ENCODE measurements around the gene SUCLG2.

The SUCLG2 gene

GRCh38 chr3:67692621-67693020 lies 38.2 kb upstream of the SUCLG2 start:
- Histone ChIP-seq H3K4me3 (ENCODE audit: low read length) (no peak overlapping the region), H2AFZ (ENCODE audit: low read length) (no peak overlapping the region), H3K4me1 (ENCODE audit: low read length) (no peaks in the 10 kb centered on the region), H3K27ac (ENCODE audit: low read length) (no peak overlapping the region), H4K20me1 (ENCODE audit: insufficient read depth, low read length) (no peaks in the 10 kb centered on the region), H3F3A (ENCODE audit: insufficient read depth, low read length) (no peaks in the 10 kb centered on the region), H3K36me3 (replicated peaks; ENCODE audit: insufficient read depth, low read length) (no peaks in the 10 kb centered on the region), H3K4me2 (ENCODE audit: low read depth, low read length) (no peak overlapping the region), H3K9me2 (replicated peaks; ENCODE audit: insufficient read depth, low read length) (no peaks in the 10 kb centered on the region), H3K9ac (ENCODE audit: low read length) (no peak overlapping the region), H3K9me3 (replicated peaks; ENCODE audit: insufficient read depth, low read length) (no peaks in the 10 kb centered on the region), H3K79me2 (ENCODE audit: low read length) (no peaks in the 10 kb centered on the region), H3K27me3 (replicated peaks; ENCODE audit: insufficient read depth, low read length) (no peaks in the 10 kb centered on the region)
- no peak for DNase-seq
- TF ChIP-seq EZH2phosphoT487 (IDR thresholded peaks at IDR 0.05; ENCODE audit: low read length) = no peak
- no peak for TF ChIP-seq EZH2 (optimal IDR thresholded peaks at IDR 0.05; ENCODE audit: low read depth, low read length)
- TF ChIP-seq CTCF (IDR thresholded peaks at IDR 0.05; ENCODE audit: low read length) = no peak

GRCh38 chr3:67691926-67692325 lies 37.5 kb upstream of the SUCLG2 start:
- Histone ChIP-seq H3K9me2 (replicated peaks; ENCODE audit: insufficient read depth, low read length) (no peaks in the 10 kb centered on the region), H3K79me2 (ENCODE audit: low read length) (no peaks in the 10 kb centered on the region), H3F3A (ENCODE audit: insufficient read depth, low read length) (no peaks in the 10 kb centered on the region), H3K27ac (ENCODE audit: low read length) (no peak overlapping the region), H4K20me1 (ENCODE audit: insufficient read depth, low read length) (no peaks in the 10 kb centered on the region), H3K27me3 (replicated peaks; ENCODE audit: insufficient read depth, low read length) (no peaks in the 10 kb centered on the region), H3K9ac (ENCODE audit: low read length) (no peak overlapping the region), H3K4me2 (ENCODE audit: low read depth, low read length) (no peak overlapping the region), H3K4me3 (ENCODE audit: low read length) (no peak overlapping the region), H3K36me3 (replicated peaks; ENCODE audit: insufficient read depth, low read length) (no peaks in the 10 kb centered on the region), H3K4me1 (ENCODE audit: low read length) (peaks cover 1% of the 10 kb centered on the region; the same call in 1 of the 2 replicates), H2AFZ (ENCODE audit: low read length) (no peak overlapping the region), H3K9me3 (replicated peaks; ENCODE audit: insufficient read depth, low read length) (no peaks in the 10 kb centered on the region)
- TF ChIP-seq EZH2phosphoT487 (IDR thresholded peaks at IDR 0.05; ENCODE audit: low read length) = no peak
- no peak for TF ChIP-seq CTCF (IDR thresholded peaks at IDR 0.05; ENCODE audit: low read length)
- no peak for TF ChIP-seq EZH2 (optimal IDR thresholded peaks at IDR 0.05; ENCODE audit: low read depth, low read length)
- DNase-seq = no peak

GRCh38 chr3:67691207-67691606 lies 36.8 kb upstream of the SUCLG2 start:
- H3K4me1 ChIP-seq (ENCODE audit: low read length) = peaks cover 9% of the 10 kb centered on the region
- no peaks in the 10 kb centered on the region for H3K27me3 ChIP-seq (replicated peaks; ENCODE audit: insufficient read depth, low read length)
- H4K20me1 ChIP-seq (ENCODE audit: insufficient read depth, low read length) = no peaks in the 10 kb centered on the region
- H3K9me2 ChIP-seq (replicated peaks; ENCODE audit: insufficient read depth, low read length) = no peaks in the 10 kb centered on the region
- H2AFZ ChIP-seq (ENCODE audit: low read length) = no peak overlapping the region
- H3K36me3 ChIP-seq (replicated peaks; ENCODE audit: insufficient read depth, low read length) = no peaks in the 10 kb centered on the region
- H3K4me3 ChIP-seq (ENCODE audit: low read length) = no peak overlapping the region
- no peaks in the 10 kb centered on the region for H3K79me2 ChIP-seq (ENCODE audit: low read length)
- H3F3A ChIP-seq (ENCODE audit: insufficient read depth, low read length) = no peaks in the 10 kb centered on the region
- no peak for DNase-seq
- no peak overlapping the region for H3K27ac ChIP-seq (ENCODE audit: low read length)
- no peak overlapping the region for H3K9ac ChIP-seq (ENCODE audit: low read length)
- no peaks in the 10 kb centered on the region for H3K9me3 ChIP-seq (replicated peaks; ENCODE audit: insufficient read depth, low read length)
- no peak for TF ChIP-seq CTCF (IDR thresholded peaks at IDR 0.05; ENCODE audit: low read length)
- TF ChIP-seq EZH2 (optimal IDR thresholded peaks at IDR 0.05; ENCODE audit: low read depth, low read length) = no peak
- no peak for TF ChIP-seq EZH2phosphoT487 (IDR thresholded peaks at IDR 0.05; ENCODE audit: low read length)
- no peak overlapping the region for H3K4me2 ChIP-seq (ENCODE audit: low read depth, low read length)

All from MM.1S (cell line).